Mononuclear cell (primary cell): ENCODE results near the gene EWSR1. TPM values are rescaled to one million over a fixed set of nuclear protein-coding genes. Genes with fewer than 3 reads are reported as not detected.

Experiments used
- H3K27me3 ChIP-seq: 2 replicates; pipeline ENCODE4 v1.6.0; 2011; ENCODE audit warnings: low read length, control low read depth; ENCODE audit not compliant: insufficient read depth
- H3K4me1 ChIP-seq: 2 replicates; pipeline ENCODE4 v1.5.1; 2011; ENCODE audit warnings: mild to moderate bottlenecking, low read length, control low read depth; ENCODE audit not compliant: insufficient read depth
- H3K4me3 ChIP-seq: 2 replicates; pipeline ENCODE4 v1.5.1; 2011; ENCODE audit warnings: mild to moderate bottlenecking, low read length, moderate library complexity
- H3K9me3 ChIP-seq: 2 replicates; pipeline ENCODE4 v1.5.1; 2011; ENCODE audit warnings: low read depth, mild to moderate bottlenecking, control low read depth, low read length
- total RNA-seq: library from RNA; depleted of rRNA; stranded (reverse); fragments of >200 nt; gene quantifications from one replicate; pipeline ENCODE4 v1.2.3, GENCODE V29; 2012

Gene EWSR1
- total RNA-seq, 1 donor: 204 TPM

GRCh38 chr22:29302681-29303465 lies 34.8 kb downstream of the EWSR1 start:
- Histone ChIP-seq H3K4me1 (peaks cover 25% of the 10 kb centered on the region), H3K27me3 (peaks cover 12% of the 10 kb centered on the region), H3K9me3 (no peaks in the 10 kb centered on the region), H3K4me3 (no peak overlapping the region)

GRCh38 chr22:29305836-29306174 lies 37.7 kb downstream of the EWSR1 start:
- Histone ChIP-seq H3K4me1 (peaks cover 34% of the 10 kb centered on the region), H3K27me3 (peaks cover 12% of the 10 kb centered on the region), H3K9me3 (no peaks in the 10 kb centered on the region), H3K4me3 (no peak overlapping the region)

GRCh38 chr22:29306175-29306834 lies 38.2 kb downstream of the EWSR1 start, which contains the start of gene GAS2L1:
Gene GAS2L1, plus strand, starts transcription at chr22:29306650. Its CDS starts 1,456 bp downstream, at chr22:29308106.
- peaks cover 37% of the 10 kb centered on the region for H3K4me1 ChIP-seq
- H3K27me3 ChIP-seq: peaks cover 12% of the 10 kb centered on the region
- H3K9me3 ChIP-seq: no peaks in the 10 kb centered on the region
- peak within 1 kb of the TSS; percentile 45 for H3K4me3 ChIP-seq

- peaks cover 37% of the 10 kb centered on the region for H3K4me1 ChIP-seq
- H3K9me3 ChIP-seq: no peaks in the 10 kb centered on the region
- peaks cover 12% of the 10 kb centered on the region for H3K27me3 ChIP-seq
- H3K4me3 ChIP-seq: peak overlapping the region; percentile 45
Observed at GRCh38 chr22:29306835-29307595, 38.9 kb downstream of the EWSR1 start.

- H3K27me3 ChIP-seq: peaks cover 12% of the 10 kb centered on the region
- H3K4me3 ChIP-seq: no peak overlapping the region
- H3K9me3 ChIP-seq: no peaks in the 10 kb centered on the region
- peaks cover 37% of the 10 kb centered on the region for H3K4me1 ChIP-seq
Observed at GRCh38 chr22:29307596-29308147, 39.6 kb downstream of the EWSR1 start.

- no peak overlapping the region for H3K4me3 ChIP-seq
- H3K27me3 ChIP-seq: peaks cover 18% of the 10 kb centered on the region
- peaks cover 32% of the 10 kb centered on the region for H3K4me1 ChIP-seq
- no peaks in the 10 kb centered on the region for H3K9me3 ChIP-seq
Observed at GRCh38 chr22:29308148-29308790, 40.2 kb downstream of the EWSR1 start.

- Histone ChIP-seq H3K9me3 (no peaks in the 10 kb centered on the region), H3K27me3 (peaks cover 24% of the 10 kb centered on the region), H3K4me1 (peaks cover 31% of the 10 kb centered on the region), H3K4me3 (no peak overlapping the region)
Observed at GRCh38 chr22:29308791-29309262, 40.8 kb downstream of the EWSR1 start.

GRCh38 chr22:29309332-29310064 lies 41.4 kb downstream of the EWSR1 start:
- H3K27me3 ChIP-seq: peaks cover 31% of the 10 kb centered on the region
- H3K4me3 ChIP-seq: no peak overlapping the region
- peaks cover 37% of the 10 kb centered on the region for H3K4me1 ChIP-seq
- H3K9me3 ChIP-seq: no peaks in the 10 kb centered on the region

- Histone ChIP-seq H3K4me3 (no peak overlapping the region), H3K27me3 (peaks cover 34% of the 10 kb centered on the region), H3K4me1 (peaks cover 42% of the 10 kb centered on the region), H3K9me3 (no peaks in the 10 kb centered on the region)
Observed at GRCh38 chr22:29310065-29310862, 42.2 kb downstream of the EWSR1 start.

GRCh38 chr22:29310863-29311339 lies 42.8 kb downstream of the EWSR1 start:
- H3K27me3 ChIP-seq: peaks cover 29% of the 10 kb centered on the region
- no peaks in the 10 kb centered on the region for H3K9me3 ChIP-seq
- H3K4me1 ChIP-seq: peaks cover 42% of the 10 kb centered on the region
- H3K4me3 ChIP-seq: no peak overlapping the region

- no peaks in the 10 kb centered on the region for H3K9me3 ChIP-seq
- H3K4me1 ChIP-seq: peaks cover 36% of the 10 kb centered on the region
- peaks cover 35% of the 10 kb centered on the region for H3K27me3 ChIP-seq
- H3K4me3 ChIP-seq: no peak overlapping the region
Observed at GRCh38 chr22:29311464-29312217, 43.6 kb downstream of the EWSR1 start.

GRCh38 chr22:29312218-29313125 lies 44.4 kb downstream of the EWSR1 start:
- H3K9me3 ChIP-seq: no peaks in the 10 kb centered on the region
- H3K4me1 ChIP-seq: peaks cover 31% of the 10 kb centered on the region

More at GRCh38 chr22:29312218-29313125, 44.4 kb downstream of the EWSR1 start:
- Histone ChIP-seq H3K4me3 (no peak overlapping the region), H3K27me3 (peaks cover 33% of the 10 kb centered on the region)
